Measurements from ENCODE around the gene PSMB4.
"Not testable (repeated sequence)": the region's sequence is repeated elsewhere in the genome, so short reads cannot be mapped to it uniquely, and the experiment has no call there.

PSMB4 gene

GRCh38 chr1:151399324-151400171 is at the start of gene PSMB4:
TSS of gene PSMB4 (plus strand) at chr1:151399573. CDS start at chr1:151399588, 15 bp downstream.
- peak; percentile 58 for FAIRE-seq
- peak; percentile 90 for DNase-seq (ENCODE audit: insufficient read length, low spot score)

GRCh38 chr1:151350323-151350722 is 49.0 kb upstream of the PSMB4 start:
- not testable (repeated sequence) for FAIRE-seq; DNase-seq (ENCODE audit: insufficient read length, low spot score)

GRCh38 chr1:151352021-151352718 is 47.2 kb upstream of the PSMB4 start:
- DNase-seq (ENCODE audit: insufficient read length, low spot score), result no peak
- no peak for FAIRE-seq

DNA sequence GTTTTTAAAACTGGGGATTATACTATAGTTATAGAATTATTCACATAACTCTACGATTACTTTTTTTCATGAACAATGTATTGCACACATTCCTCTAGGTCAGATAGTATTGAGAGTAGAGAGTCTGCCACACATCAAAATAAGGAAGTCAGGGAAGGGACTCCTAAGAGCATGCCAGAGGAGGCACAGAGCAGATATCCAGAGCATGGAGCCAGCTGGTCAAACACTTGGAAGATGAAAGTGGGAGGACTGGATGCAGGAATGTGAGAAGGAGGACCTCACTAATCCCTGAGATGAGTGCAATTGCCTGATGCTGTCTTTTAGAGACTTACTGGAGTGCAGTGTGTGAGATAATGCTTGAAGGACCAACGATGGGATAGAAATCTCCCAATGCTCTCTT is 42.7 kb upstream of the PSMB4 start:
- FAIRE-seq, result no peak
- DNase-seq (ENCODE audit: insufficient read length, low spot score), result no peak

GRCh38 chr1:151361883-151362282 is 37.5 kb upstream of the PSMB4 start:
- no peak for FAIRE-seq
- DNase-seq (ENCODE audit: insufficient read length, low spot score), result no peak

DNA sequence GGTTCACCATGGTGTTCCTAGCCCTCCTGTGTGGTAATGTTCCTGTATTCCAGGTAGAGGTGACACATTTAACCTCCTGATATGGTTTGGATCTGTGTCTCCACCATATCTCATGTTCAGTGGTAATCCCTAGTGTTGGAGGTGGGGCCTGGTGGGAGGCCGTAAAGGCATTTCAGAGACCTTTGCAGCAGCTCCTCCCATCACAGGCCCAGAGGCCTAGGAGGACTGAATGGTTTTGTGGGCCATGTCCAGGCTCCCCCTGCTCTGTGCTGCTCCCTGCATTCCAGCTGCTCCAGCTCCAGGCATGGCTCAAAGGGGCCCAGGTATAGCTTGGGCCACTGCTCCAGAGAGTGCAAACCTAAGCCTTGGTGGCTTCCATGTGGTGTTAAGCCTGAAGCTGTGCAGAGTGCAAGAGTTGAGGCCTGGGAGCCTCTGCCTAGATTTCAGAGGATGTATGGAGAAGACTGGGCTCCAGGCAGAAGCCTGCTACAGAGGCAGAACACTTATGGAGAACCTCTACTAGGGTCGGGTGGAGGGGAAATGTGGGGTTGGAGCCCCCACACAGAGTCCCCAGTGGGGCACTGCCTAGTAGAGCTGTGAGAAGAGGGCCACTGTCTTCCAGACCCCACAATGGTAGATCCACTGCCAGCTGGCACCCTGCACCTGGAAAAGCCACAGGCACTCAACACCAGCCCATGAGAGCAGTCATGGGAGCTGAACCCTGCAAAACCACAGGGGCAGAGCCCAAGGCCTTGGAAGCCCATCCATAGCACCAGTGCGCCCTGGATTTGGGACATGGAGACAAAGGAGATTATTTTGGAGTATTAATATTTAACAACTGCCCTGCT is 36.8 kb upstream of the PSMB4 start:
- DNase-seq (ENCODE audit: insufficient read length, low spot score) (no peak), FAIRE-seq (no peak)

DNA sequence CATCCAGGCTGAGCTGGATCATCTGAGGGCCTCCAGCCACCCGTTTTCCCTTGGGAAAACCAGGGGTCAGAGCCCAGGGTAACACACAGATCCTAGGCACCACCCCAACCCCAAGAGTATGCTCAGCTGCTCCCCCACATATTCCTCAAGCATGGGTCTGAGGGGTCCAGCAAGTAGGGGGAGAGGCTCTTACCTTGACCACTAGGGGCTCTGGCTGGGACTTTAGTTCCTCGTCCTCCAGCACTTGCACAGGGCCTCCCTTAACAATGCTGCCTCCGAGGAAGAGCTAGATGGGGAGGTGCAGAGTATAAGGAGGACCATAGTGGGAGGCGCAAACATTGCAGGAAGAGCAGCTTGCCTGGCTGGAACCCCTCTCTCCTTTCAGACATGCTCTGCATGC is 34.4 kb upstream of the PSMB4 start:
- FAIRE-seq, result no peak
- DNase-seq (ENCODE audit: insufficient read length, low spot score), result no peak

DNA sequence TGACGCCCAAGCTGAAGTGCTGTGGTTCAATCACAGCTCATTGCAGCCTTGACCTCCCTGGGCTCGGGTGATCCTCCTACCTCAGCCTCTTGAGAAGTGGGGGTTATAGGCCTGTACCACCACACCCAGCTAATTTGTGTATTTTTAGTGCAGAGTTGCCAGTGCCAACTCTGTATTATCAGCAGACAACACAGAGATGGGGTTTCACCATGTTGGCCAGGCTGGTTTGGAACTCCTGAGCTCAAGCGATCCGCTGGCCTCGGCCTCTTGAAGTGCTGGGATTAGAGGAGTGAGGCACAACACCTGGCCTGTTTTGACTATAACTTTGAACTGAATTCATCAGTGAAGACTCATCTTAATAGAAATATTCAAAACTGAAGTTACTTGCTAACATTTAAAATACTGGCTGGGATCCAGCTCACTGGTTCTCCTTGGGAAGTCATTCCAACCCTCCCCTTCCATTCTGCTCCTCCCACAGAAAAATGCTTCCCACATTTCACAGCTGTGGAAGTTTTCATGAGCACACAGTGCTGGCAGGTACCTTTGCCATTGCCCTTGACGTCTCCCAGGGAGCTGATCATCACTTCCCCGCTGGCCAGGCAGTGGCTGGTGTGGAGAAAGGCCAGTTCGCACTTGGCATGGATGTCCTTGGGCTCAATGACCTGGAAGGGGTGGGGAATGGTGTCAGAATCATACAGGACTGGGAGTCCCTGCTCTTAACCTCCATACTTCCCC is 31.5 kb upstream of the PSMB4 start:
- DNase-seq (ENCODE audit: insufficient read length, low spot score) (no peak), FAIRE-seq (no peak)

GRCh38 chr1:151368393-151369301 is 30.7 kb upstream of the PSMB4 start:
- DNase-seq (ENCODE audit: insufficient read length, low spot score) (no peak), FAIRE-seq (no peak)

GRCh38 chr1:151369302-151369610 is 30.1 kb upstream of the PSMB4 start:
- no peak for FAIRE-seq

DNA sequence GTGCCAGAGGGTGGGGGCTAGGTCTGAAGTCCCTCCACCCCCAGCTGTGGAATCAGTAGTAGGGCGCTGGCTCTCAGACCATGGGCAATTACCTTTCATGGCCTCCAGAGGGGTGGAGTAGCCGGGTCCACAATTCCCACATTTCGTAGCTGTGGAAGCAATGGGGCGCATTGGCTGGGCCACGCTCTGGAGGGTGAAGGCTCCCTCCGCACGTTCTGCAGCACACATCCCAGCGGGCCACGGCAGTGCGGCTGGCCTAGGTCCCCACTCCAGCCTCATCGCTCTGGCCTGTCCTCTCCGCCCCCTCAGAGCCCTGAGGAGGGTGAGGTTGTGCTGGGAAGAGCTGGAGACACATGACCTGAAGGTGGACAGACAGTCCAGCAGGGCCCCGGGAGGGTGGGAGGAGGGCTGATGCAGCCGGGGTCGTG is 29.7 kb upstream of the PSMB4 start:
- DNase-seq (ENCODE audit: insufficient read length, low spot score), result no peak
- FAIRE-seq, result no peak

More at GRCh38 chr1:151369302-151369610, 30.1 kb upstream of the PSMB4 start:
- no peak for DNase-seq (ENCODE audit: insufficient read length, low spot score)

DNA sequence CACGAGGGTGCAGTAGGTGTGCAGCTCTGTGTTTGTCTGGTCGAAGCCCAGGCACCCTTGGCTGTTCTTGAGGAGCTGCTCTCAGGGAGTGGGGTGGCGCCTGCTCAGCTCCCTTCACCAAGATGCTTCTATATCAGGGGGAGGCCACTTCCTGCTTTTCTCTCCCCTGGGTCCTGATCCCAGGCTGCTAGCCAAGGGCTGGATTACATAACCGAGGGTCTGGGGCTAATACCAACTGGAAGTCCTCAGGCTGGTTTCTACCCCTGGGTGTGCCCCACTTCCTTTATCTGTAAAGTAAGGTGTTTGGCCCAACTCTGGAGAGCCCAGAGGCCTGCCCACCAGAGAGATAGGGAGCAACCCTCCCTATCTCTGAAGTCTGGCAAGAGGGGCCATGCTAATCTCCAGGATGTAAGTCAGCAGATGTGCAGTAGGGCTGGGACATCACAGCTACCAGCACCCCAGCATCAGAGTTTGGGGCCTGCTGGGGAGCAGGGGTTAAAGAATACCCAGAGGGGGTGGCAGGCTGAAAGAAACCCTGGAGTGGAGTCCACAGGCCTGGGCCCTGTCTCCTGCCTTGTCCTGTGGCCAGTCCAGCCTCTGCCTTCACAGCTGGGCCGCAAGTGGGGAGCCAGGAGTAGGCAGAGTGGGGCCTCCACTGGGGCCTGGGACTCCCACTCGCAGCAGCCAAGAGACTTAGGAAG is 29.0 kb upstream of the PSMB4 start:
- DNase-seq (ENCODE audit: insufficient read length, low spot score) (no peak), FAIRE-seq (no peak)

DNA sequence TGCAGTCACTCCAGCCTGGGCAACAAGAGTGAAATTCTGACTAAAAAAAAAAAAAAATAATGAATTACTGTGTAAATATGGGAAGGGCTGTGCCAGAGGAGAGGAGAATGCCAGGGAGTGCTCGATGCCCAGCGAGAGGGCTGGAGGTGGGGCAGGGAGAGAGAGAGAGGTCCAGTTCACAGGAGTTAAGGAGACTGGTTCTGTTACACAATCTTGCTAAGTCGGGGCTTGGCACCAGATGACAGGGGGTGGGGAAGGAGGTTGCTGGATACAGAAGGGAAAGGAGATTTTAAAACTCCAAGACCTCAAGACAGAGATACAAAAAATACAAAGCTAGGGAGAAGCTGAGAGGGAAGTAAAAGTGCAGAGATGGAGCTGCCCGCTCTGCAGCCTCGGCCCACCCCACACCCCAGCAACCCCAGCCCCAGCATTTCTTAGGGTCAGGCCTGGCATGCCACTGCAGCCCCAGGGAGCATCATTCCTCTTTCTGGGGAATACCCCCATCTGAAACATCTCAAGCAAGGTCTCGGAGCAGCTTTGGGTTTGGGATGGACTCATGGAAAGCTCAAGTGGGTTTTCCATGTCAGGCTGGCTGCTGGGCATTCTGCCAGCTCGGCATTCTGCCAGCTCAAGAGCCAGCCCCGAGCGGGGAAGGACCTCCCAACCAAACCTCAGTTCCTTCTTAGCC is 27.9 kb upstream of the PSMB4 start:
- no peak for DNase-seq (ENCODE audit: insufficient read length, low spot score)
- no peak for FAIRE-seq

DNA sequence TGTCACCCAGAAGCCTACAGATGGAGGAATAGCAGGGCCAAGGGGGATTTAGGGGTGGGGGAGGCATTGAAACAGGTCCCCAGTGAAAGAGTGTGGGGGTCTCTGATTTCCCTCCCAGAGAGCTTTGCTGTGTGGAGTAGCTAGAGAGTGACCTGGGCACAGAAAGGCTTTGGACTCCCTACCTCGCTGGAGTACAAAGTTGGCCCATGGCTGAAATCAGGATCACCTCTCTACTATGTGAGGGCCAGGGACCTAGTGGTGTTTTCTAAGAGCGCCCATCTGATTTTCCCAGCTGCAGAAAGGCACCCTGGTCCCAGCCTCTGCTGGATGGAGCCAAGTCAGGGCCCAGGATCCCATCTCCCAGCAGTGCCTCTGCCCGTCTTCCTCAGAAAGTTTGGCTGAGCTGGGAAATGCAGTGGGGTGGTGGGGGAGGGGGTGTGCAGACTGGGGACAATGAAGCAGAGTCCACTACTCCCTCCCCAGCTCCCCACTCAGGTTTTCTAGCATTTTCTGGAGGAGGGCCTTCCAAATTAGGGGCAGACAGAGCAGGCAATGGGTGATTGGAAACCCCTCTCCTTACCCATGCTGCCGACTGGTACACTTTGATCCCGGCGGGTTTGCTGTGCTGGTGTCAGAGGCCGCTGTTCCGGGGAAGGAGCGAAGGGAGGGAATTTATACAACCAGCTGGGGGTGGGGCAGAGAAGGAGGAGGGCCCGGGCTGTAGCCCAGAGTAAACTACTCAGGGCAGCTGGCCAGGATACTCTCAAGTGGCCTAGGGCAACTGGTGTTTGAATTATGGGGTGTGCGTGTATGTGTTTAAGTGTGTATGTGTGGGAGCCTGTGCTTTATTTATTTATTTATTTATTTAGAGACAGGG is 27.1 kb upstream of the PSMB4 start, which contains the start of gene SELENBP1:
SELENBP1 (minus strand) TSS at position 648 of the 877 bp plus-strand sequence; CDS start at position 584, 64 bp downstream.
- DNase-seq (ENCODE audit: insufficient read length, low spot score) (no peak), FAIRE-seq (no peak)

DNA sequence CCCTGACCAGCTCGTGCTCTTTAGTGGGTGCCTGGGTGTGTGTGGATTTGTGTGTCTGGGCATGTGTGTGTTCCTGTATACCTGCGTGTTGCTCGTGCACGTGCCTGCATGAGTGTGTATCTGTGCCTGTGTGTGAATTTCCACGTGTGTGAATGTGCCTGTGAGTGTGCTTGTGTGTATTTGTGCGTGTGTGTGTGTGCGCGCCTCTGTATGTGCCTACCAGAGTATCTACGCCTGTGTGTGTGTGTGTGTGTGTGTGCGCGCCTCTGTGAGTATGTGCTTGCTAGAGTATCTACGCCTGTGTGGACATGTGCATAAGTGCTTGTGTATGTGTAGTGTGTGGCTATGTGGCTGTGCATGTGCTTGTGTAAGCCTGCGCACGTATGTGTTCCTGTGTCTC is 26.2 kb upstream of the PSMB4 start:
- FAIRE-seq (no peak), DNase-seq (ENCODE audit: insufficient read length, low spot score) (no peak)

DNA sequence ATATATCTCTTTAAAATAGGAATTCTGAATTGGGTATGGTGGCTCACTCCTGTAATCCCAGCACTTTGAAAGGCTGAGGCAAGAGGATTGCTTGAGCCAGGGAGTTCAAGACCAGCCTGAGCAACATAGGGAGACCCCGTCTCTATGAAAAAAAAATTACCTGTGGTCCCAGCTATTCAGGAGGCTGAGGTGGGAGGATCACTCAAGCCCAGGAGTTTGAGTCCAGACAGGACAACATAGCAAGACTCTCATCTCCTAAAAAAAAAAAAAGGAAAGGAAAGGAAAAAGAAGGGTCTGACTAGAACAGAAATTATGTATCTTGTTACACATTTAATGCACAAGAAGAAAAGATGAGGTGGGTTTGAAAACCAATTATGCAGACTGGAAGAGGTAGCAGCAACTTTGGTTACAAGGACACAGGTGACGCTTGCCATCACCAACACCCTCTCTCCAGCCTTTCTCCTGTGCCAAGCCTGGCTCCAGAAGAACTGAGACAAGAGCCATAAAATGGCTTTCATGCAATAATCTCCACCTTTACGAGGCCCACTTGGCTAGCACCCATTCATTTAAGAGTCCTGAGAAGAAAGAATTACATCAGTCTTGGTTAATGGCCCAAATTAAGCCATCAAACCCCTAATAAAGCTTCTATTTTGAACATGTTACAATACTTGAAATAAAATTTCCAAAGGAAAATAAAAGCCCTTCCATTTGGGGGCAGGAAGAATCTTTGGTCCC is 22.1 kb upstream of the PSMB4 start:
- FAIRE-seq (no peak), DNase-seq (ENCODE audit: insufficient read length, low spot score) (no peak)

DNA sequence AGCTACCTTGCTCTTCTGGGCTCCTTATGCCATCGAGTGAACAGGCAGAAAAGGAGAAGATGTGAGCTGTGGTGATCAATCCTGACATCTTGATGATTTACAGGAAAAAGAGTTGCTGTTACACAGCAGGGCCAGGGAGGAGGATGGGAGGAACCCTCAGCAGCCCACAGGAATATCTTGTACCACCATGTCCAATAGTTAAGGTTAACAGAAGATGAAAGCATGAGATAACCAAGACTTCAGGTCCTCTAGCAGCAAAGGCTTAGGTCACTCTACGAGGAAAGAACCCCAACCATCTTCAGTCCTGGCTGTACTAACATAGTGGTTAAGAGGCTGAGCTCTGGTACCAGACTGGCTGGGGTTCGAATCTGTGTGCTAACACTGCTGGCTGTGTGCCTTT is 14.8 kb upstream of the PSMB4 start:
- no peak for DNase-seq (ENCODE audit: insufficient read length, low spot score)

More for the DNA sequence above, 14.8 kb upstream of the PSMB4 start:
- FAIRE-seq, result no peak

All from HTR-8/SVneo (cell line).